Mucosa of descending colon (tissue), 3 donors: ENCODE measurements around the gene ZNF716. TPM values are rescaled to one million over a fixed set of nuclear protein-coding genes. Genes with fewer than 3 reads are reported as not detected.
"Not testable (repeated sequence)": the region's sequence is repeated elsewhere in the genome, so short reads cannot be mapped to it uniquely, and the experiment has no call there.

Experiments
- ATAC-seq: fragments of 200-7000 bp; cut with Tn5 transposase; one replicate; pipeline ENCODE4 v1.9.1; 2020; ENCODE audit warnings: mild to moderate bottlenecking, moderate library complexity
- DNase-seq, 3 donors: peaks; one replicate each; pipeline ENCODE4 v3.0.0-alpha.2; 2020
- H3K36me3 ChIP-seq: fragments of 200-600 bp; one replicate; pipeline ENCODE4 v1.8.0; 2021; ENCODE audit warnings: low read depth, mild to moderate bottlenecking
- H3K4me1 ChIP-seq: fragments of 200-600 bp; one replicate; pipeline ENCODE4 v1.8.0; 2021; ENCODE audit warnings: low read depth, mild to moderate bottlenecking
- H3K4me3 ChIP-seq: fragments of 200-600 bp; one replicate; pipeline ENCODE4 v1.8.0; 2021; ENCODE audit warnings: mild to moderate bottlenecking
- H3K9me3 ChIP-seq: fragments of 200-600 bp; one replicate; pipeline ENCODE4 v1.8.0; 2021; ENCODE audit warnings: mild to moderate bottlenecking
- CTCF ChIP-seq: fragments of 200-600 bp; IDR thresholded peaks from one replicate; pipeline ENCODE4 v1.8.0; 2022; ENCODE audit warnings: antibody characterized with exemption, mild to moderate bottlenecking
- intact Hi-C, 2 donors: fragments of 100-400 bp; cut with DNase I in 1 of 2; cut with micrococcal nuclease in 1 of 2; formaldehyde crosslinking; loops; one replicate each; pipeline versions ENCODE4 v1.11.0 to v1.11.1; 2022; cut with DNase I, micrococcal nuclease
- microRNA-seq: library from miRNA; unstranded; fragments of <30 nt; microRNA quantifications from one replicate; pipeline ENCODE4, GENCODE V29; 2019
- total RNA-seq, 3 donors: library from RNA; stranded (reverse); fragmentation: NEBNext Ultra II Directional in 2 of 3; extraction: Animal tissue kit (Norgen Biotek cat#: 25700) in 2 of 3; gene quantifications; one replicate each; pipeline versions ENCODE4 v1.2.1 to v1.2.4, GENCODE V29; 2021 to 2023
- donor health status: DM: no; HTN: no; CAD: no; lungs with moderate emphysema.
- donor health status: DM: no; HTN: no; CAD: no.
- donor health status: DM: no; HTN: yes; CAD: no.

Gene ZNF716
- total RNA-seq, 3 donors from 2014 or later, result not detected

GRCh38 chr7:57487957-57488356 is 38.0 kb downstream of the ZNF716 start:
- ATAC-seq (no peak), DNase-seq (no peak)
- Histone ChIP-seq H3K4me1 (no peaks in the 10 kb centered on the region), H3K36me3 (no peaks in the 10 kb centered on the region), H3K4me3 (no peak overlapping the region), H3K9me3 (peaks cover 91% of the 10 kb centered on the region)
- no peak for TF ChIP-seq CTCF
- intact Hi-C loops, result no loop called here

DNA sequence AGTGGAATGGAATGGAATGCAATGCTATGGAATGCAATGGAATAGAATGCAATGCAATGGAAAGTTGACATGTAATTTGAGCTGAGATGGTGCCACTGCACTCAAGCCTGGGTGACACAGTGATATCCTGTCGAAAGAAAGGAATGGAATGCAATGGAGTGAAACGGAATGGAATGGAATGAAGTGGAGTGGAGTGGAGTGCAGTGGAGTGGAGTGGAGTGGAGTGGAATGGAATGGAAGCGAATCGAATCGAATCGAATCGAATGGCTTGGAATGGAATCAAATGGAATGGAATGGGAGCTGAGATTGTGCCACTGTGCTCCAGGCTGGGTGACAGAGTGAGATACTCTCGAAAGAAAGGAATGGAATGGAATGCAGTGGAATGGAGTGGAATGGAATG is 45.1 kb downstream of the ZNF716 start:
- H3K36me3 ChIP-seq, ATAC-seq, H3K4me1 ChIP-seq, H3K4me3 ChIP-seq, DNase-seq, intact Hi-C loops: not testable (repeated sequence)
- peaks cover 80% of the 10 kb centered on the region for H3K9me3 ChIP-seq

DNA sequence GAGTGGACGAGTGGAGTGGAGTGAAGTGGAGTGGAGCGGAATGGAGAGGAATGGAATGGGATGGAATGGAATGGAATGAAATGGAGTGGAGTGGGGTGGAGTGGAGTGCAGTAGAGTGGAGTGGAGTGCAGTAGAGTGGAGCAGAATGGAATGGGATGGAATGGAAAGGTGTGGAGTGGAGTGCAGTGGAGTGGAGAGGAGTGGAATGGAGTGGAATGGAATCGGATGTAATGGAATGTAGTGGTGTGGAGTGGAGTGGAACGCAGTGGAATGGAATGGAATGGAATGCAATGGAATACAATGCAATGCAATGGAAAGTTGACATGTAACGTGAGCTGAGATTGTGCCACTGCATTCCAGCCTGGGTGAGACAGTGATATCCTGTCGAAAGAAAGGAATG is 46.4 kb downstream of the ZNF716 start:
- Histone ChIP-seq H3K9me3 (peaks cover 78% of the 10 kb centered on the region), H3K36me3 (no peaks in the 10 kb centered on the region), H3K4me3 (no peak overlapping the region), H3K4me1 (no peaks in the 10 kb centered on the region)
- no peak for TF ChIP-seq CTCF
- intact Hi-C loops, result no loop called here
- DNase-seq, result no peak
- no peak for ATAC-seq

DNA sequence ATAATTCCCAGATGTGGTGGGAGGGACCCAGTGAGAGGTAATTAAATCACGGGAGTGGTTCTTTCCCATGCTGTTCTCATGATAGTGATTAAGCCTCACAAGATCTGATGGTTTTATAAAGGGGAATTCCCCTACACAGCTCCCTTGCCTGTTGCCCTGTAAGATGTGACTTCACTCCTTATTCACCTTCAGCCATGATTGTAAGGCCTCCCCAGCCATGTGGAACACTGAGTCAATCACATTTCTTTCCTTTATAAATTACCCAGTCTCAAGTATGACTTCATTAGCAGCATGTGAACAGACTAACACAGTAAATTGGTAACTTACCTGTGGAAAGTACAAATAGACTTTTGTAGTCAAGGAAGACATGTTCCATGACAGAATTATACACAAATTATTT is 55.2 kb downstream of the ZNF716 start:
- H3K4me1 ChIP-seq, result no peaks in the 10 kb centered on the region
- no peak overlapping the region for H3K4me3 ChIP-seq
- DNase-seq (no peak), ATAC-seq (no peak)
- no peaks in the 10 kb centered on the region for H3K36me3 ChIP-seq
- peaks cover 87% of the 10 kb centered on the region for H3K9me3 ChIP-seq
- no peak for TF ChIP-seq CTCF
- intact Hi-C loops, result no loop called here

Small RNA genes within 50 kb of the gene (microRNA-seq; reads per million reads assigned to microRNA genes)
- gene MIR3147, result not detected
